ENCODE measurements around the gene DMWD.

- no peak for TF ChIP-seq RFX5 (IDR thresholded peaks at IDR 0.05)
- TF ChIP-seq SREBF2 (IDR thresholded peaks at IDR 0.05) = no peak
- TF ChIP-seq TP53 (CRISPR knock-in tag; IDR thresholded peaks at IDR 0.05) = no peak
- TF ChIP-seq EP300 (IDR thresholded peaks at IDR 0.05) = no peak
- TF ChIP-seq POLR2A (IDR thresholded peaks at IDR 0.05; ENCODE audit: low read length) = no peak
- TF ChIP-seq BCL3 (IDR thresholded peaks at IDR 0.05) = no peak
- TF ChIP-seq CTCF (IDR thresholded peaks at IDR 0.05) = no peak
- no peak for TF ChIP-seq JUN (IDR thresholded peaks at IDR 0.05)
- no peak for TF ChIP-seq MAFK (IDR thresholded peaks at IDR 0.05; ENCODE audit: partially characterized antibody)
- TF ChIP-seq ZSCAN20 (CRISPR knock-in tag; IDR thresholded peaks at IDR 0.05) = no peak
- TF ChIP-seq E2F6 (IDR thresholded peaks at IDR 0.05; ENCODE audit: borderline replicate concordance, low read depth) = no peak
- no peak for TF ChIP-seq KDM1A (IDR thresholded peaks at IDR 0.05; ENCODE audit: low read depth)
- TF ChIP-seq ESRRA (IDR thresholded peaks at IDR 0.05; ENCODE audit: borderline replicate concordance, low read length) = no peak
Observed at GRCh38 chr19:45772130-45772840, 20.4 kb downstream of the DMWD start.

Data from A549 (cell line).